Activated naive CD8-positive, alpha-beta T cell treated with anti-CD3 and anti-CD28 coated beads, Interleukin-2, amount 50 U/mL, for 24 hours (primary cell): ENCODE data around the gene RAD21L1.

Experiments used
- ATAC-seq: fragments of 150-1000 bp; cut with Tn5 transposase; one replicate; pipeline ENCODE4 v1.10.0; 2021
- DNase-seq: peaks from one replicate; pipeline ENCODE4 v3.0.0; 2021
- H3K27ac Mint-ChIP-seq: one replicate; pipeline ENCODE4 v1.8.0; 2021; ENCODE audit warnings: mild to moderate bottlenecking, mixed read lengths
- H3K27me3 Mint-ChIP-seq: one replicate; pipeline ENCODE4 v1.8.0; 2021; ENCODE audit warnings: mixed read lengths
- H3K36me3 Mint-ChIP-seq: one replicate; pipeline ENCODE4 v1.8.0; 2021; ENCODE audit warnings: low read depth, mixed read lengths
- H3K4me1 Mint-ChIP-seq: one replicate; pipeline ENCODE4 v1.8.0; 2021; ENCODE audit warnings: mixed read lengths
- H3K4me3 Mint-ChIP-seq: one replicate; pipeline ENCODE4 v1.8.0; 2021; ENCODE audit warnings: mild to moderate bottlenecking, moderate library complexity, mixed read lengths
- H3K9me3 Mint-ChIP-seq: one replicate; pipeline ENCODE4 v1.8.0; 2021; ENCODE audit warnings: mixed read lengths

The RAD21L1 gene

GRCh38 chr20:1266167-1266973, 40.5 kb downstream of the RAD21L1 start, which contains the start of gene SNPH:
TSS of gene SNPH (plus strand) at chr20:1266294. CDS start at chr20:1296240, 29,946 bp downstream.
- Mint-ChIP-seq H3K9me3 (peaks cover 4% of the 10 kb centered on the region), H3K27ac (peak within 1 kb of the TSS; percentile 83), H3K27me3 (no peaks in the 10 kb centered on the region), H3K4me1 (peaks cover 43% of the 10 kb centered on the region), H3K4me3 (peak within 1 kb of the TSS; percentile 86), H3K36me3 (peaks cover 3% of the 10 kb centered on the region)
- DNase-seq = peak; percentile 69
- peak; percentile 88 for ATAC-seq

- no peak for DNase-seq
- H3K36me3 Mint-ChIP-seq = peaks cover 3% of the 10 kb centered on the region
- no peak for ATAC-seq
- H3K27me3 Mint-ChIP-seq = no peaks in the 10 kb centered on the region
- peaks cover 48% of the 10 kb centered on the region for H3K4me1 Mint-ChIP-seq
- peaks cover 3% of the 10 kb centered on the region for H3K9me3 Mint-ChIP-seq
- peak overlapping the region; percentile 41 for H3K4me3 Mint-ChIP-seq
- H3K27ac Mint-ChIP-seq = no peak overlapping the region
Measured at GRCh38 chr20:1267161-1267560, 41.3 kb downstream of the RAD21L1 start.

- Mint-ChIP-seq H3K4me3 (no peak overlapping the region), H3K27me3 (no peaks in the 10 kb centered on the region), H3K4me1 (peaks cover 51% of the 10 kb centered on the region), H3K9me3 (no peaks in the 10 kb centered on the region), H3K36me3 (no peaks in the 10 kb centered on the region), H3K27ac (no peak overlapping the region)
- ATAC-seq (no peak), DNase-seq (no peak)
Measured at GRCh38 chr20:1267809-1268374, 42.0 kb downstream of the RAD21L1 start.

GRCh38 chr20:1269235-1269634, 43.4 kb downstream of the RAD21L1 start:
- DNase-seq = no peak
- no peaks in the 10 kb centered on the region for H3K36me3 Mint-ChIP-seq
- H3K27me3 Mint-ChIP-seq = no peaks in the 10 kb centered on the region
- ATAC-seq = no peak
- H3K27ac Mint-ChIP-seq = no peak overlapping the region
- no peak overlapping the region for H3K4me3 Mint-ChIP-seq
- peaks cover 44% of the 10 kb centered on the region for H3K4me1 Mint-ChIP-seq
- no peaks in the 10 kb centered on the region for H3K9me3 Mint-ChIP-seq

- Mint-ChIP-seq H3K9me3 (no peaks in the 10 kb centered on the region), H3K36me3 (no peaks in the 10 kb centered on the region), H3K27me3 (no peaks in the 10 kb centered on the region), H3K27ac (no peak overlapping the region), H3K4me1 (peaks cover 37% of the 10 kb centered on the region), H3K4me3 (no peak overlapping the region)
- ATAC-seq (no peak), DNase-seq (no peak)
Measured at GRCh38 chr20:1269850-1270249, 44.0 kb downstream of the RAD21L1 start.

- Mint-ChIP-seq H3K27me3 (no peaks in the 10 kb centered on the region), H3K27ac (no peak overlapping the region), H3K4me1 (peaks cover 19% of the 10 kb centered on the region), H3K36me3 (no peaks in the 10 kb centered on the region), H3K4me3 (no peak overlapping the region), H3K9me3 (no peaks in the 10 kb centered on the region)
- DNase-seq (no peak), ATAC-seq (no peak)
Measured at GRCh38 chr20:1272368-1273100, 46.7 kb downstream of the RAD21L1 start.

- H3K27ac Mint-ChIP-seq = no peak overlapping the region
- peaks cover 14% of the 10 kb centered on the region for H3K4me1 Mint-ChIP-seq
Measured at GRCh38 chr20:1273366-1273765, 47.5 kb downstream of the RAD21L1 start.

GRCh38 chr20:1274485-1275311, 48.9 kb downstream of the RAD21L1 start:
- Mint-ChIP-seq H3K9me3 (no peaks in the 10 kb centered on the region), H3K4me1 (peaks cover 17% of the 10 kb centered on the region), H3K27me3 (no peaks in the 10 kb centered on the region), H3K27ac (no peak overlapping the region), H3K36me3 (no peaks in the 10 kb centered on the region), H3K4me3 (no peak overlapping the region)
- ATAC-seq (no peak), DNase-seq (peak; percentile 0)

More at GRCh38 chr20:1273366-1273765, 47.5 kb downstream of the RAD21L1 start:
- Mint-ChIP-seq H3K36me3 (no peaks in the 10 kb centered on the region), H3K4me3 (no peak overlapping the region), H3K9me3 (no peaks in the 10 kb centered on the region), H3K27me3 (no peaks in the 10 kb centered on the region)
- no peak for ATAC-seq
- no peak for DNase-seq

- no peak overlapping the region for H3K27ac Mint-ChIP-seq
- peaks cover 21% of the 10 kb centered on the region for H3K4me1 Mint-ChIP-seq
- H3K9me3 Mint-ChIP-seq = no peaks in the 10 kb centered on the region
- ATAC-seq (no peak), DNase-seq (no peak)
- no peaks in the 10 kb centered on the region for H3K36me3 Mint-ChIP-seq
- no peak overlapping the region for H3K4me3 Mint-ChIP-seq
- H3K27me3 Mint-ChIP-seq = no peaks in the 10 kb centered on the region
Measured at GRCh38 chr20:1275919-1276318, 50.1 kb downstream of the RAD21L1 start.

GRCh38 chr20:1277529-1278322, 51.9 kb downstream of the RAD21L1 start:
- Mint-ChIP-seq H3K27ac (no peak overlapping the region), H3K27me3 (no peaks in the 10 kb centered on the region), H3K4me3 (no peak overlapping the region), H3K4me1 (peaks cover 17% of the 10 kb centered on the region), H3K9me3 (no peaks in the 10 kb centered on the region), H3K36me3 (no peaks in the 10 kb centered on the region)
- DNase-seq = no peak
- ATAC-seq = no peak

- no peak for ATAC-seq
- Mint-ChIP-seq H3K9me3 (no peaks in the 10 kb centered on the region), H3K4me3 (no peak overlapping the region), H3K27ac (no peak overlapping the region), H3K36me3 (no peaks in the 10 kb centered on the region), H3K4me1 (peaks cover 22% of the 10 kb centered on the region), H3K27me3 (no peaks in the 10 kb centered on the region)
- no peak for DNase-seq
Measured at GRCh38 chr20:1278993-1279392, 53.1 kb downstream of the RAD21L1 start.

GRCh38 chr20:1280195-1281102, 54.6 kb downstream of the RAD21L1 start:
- peak; percentile 1 for DNase-seq
- no peak overlapping the region for H3K4me3 Mint-ChIP-seq
- H3K4me1 Mint-ChIP-seq = peaks cover 33% of the 10 kb centered on the region
- H3K27me3 Mint-ChIP-seq = no peaks in the 10 kb centered on the region
- ATAC-seq = no peak
- H3K27ac Mint-ChIP-seq = no peak overlapping the region
- no peaks in the 10 kb centered on the region for H3K36me3 Mint-ChIP-seq
- H3K9me3 Mint-ChIP-seq = no peaks in the 10 kb centered on the region
